GM12878 (cell line): ENCODE data around the gene GOLGA8B. TPM values are rescaled to one million over a fixed set of nuclear protein-coding genes. Genes with fewer than 3 reads are reported as not detected.

Source experiments
- ATAC-seq: fragments of 200-7000 bp; cut with Tn5 transposase; 3 replicates; pipeline ENCODE4 v1.9.1; 2020; ENCODE audit warnings: mild to moderate bottlenecking, moderate library complexity
- BruUV-seq: library from RNA; stranded (reverse); fragments of 400-500 nt; replicated peaks from 2 replicates; lab custom pipeline; 2021; lab: Mats Ljungman, UMichigan
- CTCF ChIA-PET: fragments of 300-600 bp; sonication (Branson Sonifier 250); formaldehyde crosslinking; extraction: SDS; loops from one replicate; lab custom pipeline; 2021; ENCODE audit warnings: inconsistent platforms; lab: Yijun Ruan, JAX
- POLR2A ChIA-PET: fragments of 350-600 bp; formaldehyde crosslinking; extraction: SDS; loops from one replicate; lab custom pipeline; 2021; ENCODE audit warnings: inconsistent platforms; lab: Charles Lee
- RAD21 ChIA-PET: fragments of 300-600 bp; sonication (Branson Sonifier 250); formaldehyde crosslinking; loops from one replicate; lab custom pipeline; 2023; ENCODE audit warnings: antibody characterized with exemption; ENCODE audit not compliant: unreplicated experiment; lab: Charles Lee
- SMC1A ChIA-PET: fragments of 300-600 bp; sonication (Branson Sonifier 250); formaldehyde crosslinking; loops from one replicate; lab custom pipeline; 2023; ENCODE audit not compliant: unreplicated experiment, uncharacterized antibody; lab: Charles Lee
- DNase-seq: peaks from one replicate; pipeline ENCODE4 v3.0.0-alpha.2; 2011; ENCODE audit warnings: low read depth, low spot score
- FAIRE-seq: peaks from 3 replicates; lab custom pipeline; 2011; peaks lifted over from hg19 to GRCh38; lab: Jason Lieb, UNC
- H2AFZ ChIP-seq: 2 replicates; pipeline ENCODE4 v1.6.0; 2011; ENCODE audit warnings: low read depth, low read length, control low read depth; ENCODE audit not compliant: control insufficient read depth
- H3K27ac ChIP-seq: 2 replicates; pipeline ENCODE4 v1.5.1; 2011; ENCODE audit warnings: control low read depth; ENCODE audit not compliant: control insufficient read depth, insufficient read depth
- H3K27me3 ChIP-seq, 2 experiments: replicated peaks in 1 of 2; 2 replicates each; pipeline versions ENCODE4 v1.6.0 to v1.6.1; 2011; ENCODE audit warnings: low read length in 1 of 2; ENCODE audit not compliant: control insufficient read depth in 2 of 2, insufficient read depth in 2 of 2
- H3K36me3 ChIP-seq, 2 experiments: 2 replicates each; pipeline ENCODE4 v1.5.1; 2011; ENCODE audit warnings: low read length in 1 of 2; ENCODE audit not compliant: control insufficient read depth in 2 of 2, insufficient read depth in 2 of 2
- H3K4me1 ChIP-seq: 2 replicates; pipeline ENCODE4 v1.6.1; 2011; ENCODE audit warnings: mild to moderate bottlenecking, low read length, moderate library complexity, mixed read lengths; ENCODE audit not compliant: control insufficient read depth, insufficient read depth
- H3K4me2 ChIP-seq: 2 replicates; pipeline ENCODE4 v1.6.0; 2011; ENCODE audit warnings: control low read depth; ENCODE audit not compliant: control insufficient read depth, insufficient read depth
- H3K4me3 ChIP-seq: fragments of 200-600 bp; sonication (generic); 2 replicates; pipeline ENCODE4 v1.5.1; 2016
- H3K79me2 ChIP-seq: 2 replicates; pipeline ENCODE4 v1.6.0; 2011; ENCODE audit warnings: low read length; ENCODE audit not compliant: control insufficient read depth, insufficient read depth
- H3K9ac ChIP-seq: 2 replicates; pipeline ENCODE4 v1.8.0; 2011; ENCODE audit warnings: low read length, control low read depth, mixed read lengths; ENCODE audit not compliant: control insufficient read depth, insufficient read depth
- H3K9me3 ChIP-seq: replicated peaks from 3 replicates; pipeline ENCODE4 v1.5.1; 2011; ENCODE audit warnings: mild to moderate bottlenecking, low read length; ENCODE audit not compliant: control insufficient read depth, insufficient read depth
- H4K20me1 ChIP-seq: 2 replicates; pipeline ENCODE4 v1.6.0; 2011; ENCODE audit not compliant: control insufficient read depth, insufficient read depth
- BACH1 ChIP-seq: fragments of 450-650 bp; IDR thresholded peaks from 2 replicates; pipeline ENCODE4 v1.6.1; 2017; ENCODE audit warnings: mild to moderate bottlenecking, borderline replicate concordance
- BMI1 ChIP-seq: fragments of 450-650 bp; IDR thresholded peaks from 2 replicates; pipeline ENCODE4 v1.6.1; 2016; ENCODE audit warnings: mild to moderate bottlenecking, moderate library complexity, borderline replicate concordance
- CHD1 ChIP-seq: IDR thresholded peaks from 2 replicates; pipeline ENCODE4 v1.6.1; 2012; ENCODE audit warnings: low read depth, low read length, improper control_type of control experiment
- EGR1 ChIP-seq, 2 experiments: IDR thresholded peaks; 1 replicate in 1 of 2; 2 replicates in 1 of 2; pipeline ENCODE4 v1.6.1; 2011 to 2012; ENCODE audit warnings: low read depth in 2 of 2, low read length in 2 of 2, borderline replicate concordance in 1 of 2, mild to moderate bottlenecking in 1 of 2, moderate library complexity in 1 of 2
- GATAD2B ChIP-seq: fragments of 450-650 bp; conservative IDR thresholded peaks from 2 replicates; pipeline ENCODE4 v1.6.1; 2017; ENCODE audit warnings: low read depth, mild to moderate bottlenecking, moderate library complexity
- NR2C2 ChIP-seq: IDR thresholded peaks from 2 replicates; pipeline ENCODE4 v1.6.1; 2011; ENCODE audit warnings: borderline replicate concordance, low read depth; ENCODE audit not compliant: control insufficient read depth, insufficient read length
- POLR2AphosphoS2 ChIP-seq: IDR thresholded peaks from 2 replicates; pipeline ENCODE4 v1.6.1; 2011; ENCODE audit warnings: low read depth, mild to moderate bottlenecking, low read length, improper control_type of control experiment, moderate library complexity
- STAT1 ChIP-seq: fragments of 450-650 bp; conservative IDR thresholded peaks from 2 replicates; pipeline ENCODE4 v1.6.1; 2014; ENCODE audit warnings: antibody characterized with exemption, mild to moderate bottlenecking
- SUZ12 ChIP-seq: fragments of 200-600 bp; sonication (generic); IDR thresholded peaks from one replicate; pipeline ENCODE4 v1.6.1; 2018; ENCODE audit warnings: antibody characterized with exemption, mild to moderate bottlenecking; ENCODE audit not compliant: unreplicated experiment
- YY1 ChIP-seq: IDR thresholded peaks from 2 replicates; pipeline ENCODE4 v1.6.1; 2011; ENCODE audit warnings: low read depth, mild to moderate bottlenecking, low read length
- ZNF274 ChIP-seq: IDR thresholded peaks from one replicate; pipeline ENCODE4 v1.8.0; 2011; ENCODE audit not compliant: insufficient read length, insufficient read depth
- ZZZ3 ChIP-seq: IDR thresholded peaks from 2 replicates; pipeline ENCODE4 v1.6.1; 2011; ENCODE audit warnings: low read depth; ENCODE audit not compliant: control insufficient read depth, insufficient read length
- WGBS: methylation state at CpG from one replicate; pipeline ENCODE4 v1.1.6; 2016; ENCODE audit warnings: low lambda C conversion rate; ENCODE audit not compliant: insufficient replicate concordance, insufficient coverage; ENCODE audit errors: missing lambda C conversion rate; 5-methylcytosine and 5-hydroxymethylcytosine counted together
- in situ Hi-C: fragments of 300-500 bp; cut with MboI; formaldehyde crosslinking; loops from 9 replicates; pipeline ENCODE4 v1.14.3; 2018; ENCODE audit warnings: mixed read lengths
- intact Hi-C: fragments of 100-400 bp; cut with micrococcal nuclease; formaldehyde crosslinking; loops from one replicate; pipeline ENCODE4 v1.14.2; 2022; ENCODE audit not compliant: unreplicated experiment
- polyA plus RNA-seq, 11 experiments: library from polyadenylated mRNA; depleted of rRNA in 4 of 11; unstranded in 6 of 11; stranded (reverse) in 5 of 11; fragments of >200 nt; fragmentation: Nextera tagmentation in 4 of 11; fragmentation: Illumina TruSeq in 1 of 11; extraction: Ambion mirVana in 4 of 11; extraction: Trizol in 1 of 11; gene quantifications; 1 replicate in 1 of 11; 2 replicates in 10 of 11; pipeline versions ENCODE4 v1.2.1 to v1.2.3, GENCODE V29; 2011 to 2016; ENCODE audit warnings: inconsistent platforms in 2 of 11, missing spikeins in 2 of 11, low read depth in 1 of 11
- total RNA-seq, 4 experiments: library from RNA; depleted of rRNA in 3 of 4; stranded (reverse); fragments of >200 nt in 3 of 4; fragmentation: Illumina TruSeq in 1 of 4; extraction: Trizol in 1 of 4; gene quantifications; 2 replicates each; pipeline versions ENCODE4 v1.2.1 to v1.2.3, GENCODE V29; 2013 to 2021
- TF ChIP-seq, protein P1 (sequence below), 3 experiments: IDR thresholded peaks in 2 of 3; conservative IDR thresholded peaks in 1 of 3; 2 replicates each; pipeline ENCODE4 v1.5.1; 2011; ENCODE audit warnings: low read depth in 3 of 3, low read length in 3 of 3, mild to moderate bottlenecking in 3 of 3, control low read depth in 2 of 3, moderate library complexity in 2 of 3, inconsistent platforms in 1 of 3, mixed read lengths in 1 of 3; ENCODE audit not compliant: control insufficient read depth in 2 of 3, insufficient read depth in 1 of 3; ENCODE audit errors: extremely low read depth in 1 of 3
- TF ChIP-seq, protein P2 (sequence below): fragments of 450-650 bp; IDR thresholded peaks from 2 replicates; pipeline ENCODE4 v1.6.1; 2017; ENCODE audit warnings: mild to moderate bottlenecking

The GOLGA8B gene
- total and polyA plus RNA-seq, 10 of the 15 experiments (the other 5 are each of a cell fraction or from before 2014, with no cell fraction given), result 18.5 to 302 (median 78.7) TPM

DNA sequence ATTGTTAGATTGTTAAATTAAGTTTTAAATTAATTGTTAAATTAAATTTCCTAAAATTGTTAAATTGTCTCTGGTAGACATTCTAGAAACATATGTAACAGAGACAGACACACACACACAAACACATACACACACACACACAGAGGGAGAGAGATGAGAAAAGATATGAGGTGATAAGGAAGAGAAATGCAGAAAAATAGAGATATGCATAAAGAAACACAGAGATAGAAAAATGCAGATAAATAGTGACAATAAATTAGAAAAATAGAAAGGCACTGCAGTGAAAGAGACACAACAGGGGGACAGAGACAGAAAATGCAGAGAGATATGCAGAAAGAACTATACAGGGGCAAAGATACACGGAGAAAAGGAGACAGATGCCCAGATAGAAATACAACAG lies 25.1 kb upstream of the GOLGA8B start:
- Histone ChIP-seq H3K9me3 (no peaks in the 10 kb centered on the region), H3K36me3 (no peaks in the 10 kb centered on the region), H3K27ac (no peak overlapping the region), H3K4me3 (no peak overlapping the region), H2AFZ (no peak overlapping the region), H3K27me3 (peaks cover 4 to 5% of the 10 kb centered on the region in 2 experiments; a peak in 3 of 4 replicates), H3K9ac (no peak overlapping the region), H3K4me2 (no peak overlapping the region), H3K79me2 (no peaks in the 10 kb centered on the region), H4K20me1 (no peaks in the 10 kb centered on the region), H3K4me1 (no peaks in the 10 kb centered on the region)
- TF ChIP-seq NR2C2 (no peak), EGR1 (IDR thresholded peaks at IDR 0.05; ENCODE audit: borderline replicate concordance in 1 of 2, low read depth in 2 of 2, low read length in 2 of 2) (no peak), ZZZ3 (no peak), BACH1 (no peak), SUZ12 (no peak), CHD1 (no peak), ZNF274 (no peak), BMI1 (no peak), YY1 (no peak), STAT1 (no peak), GATAD2B (no peak), POLR2AphosphoS2 (no peak)
- TF ChIP-seq, protein P1, sequence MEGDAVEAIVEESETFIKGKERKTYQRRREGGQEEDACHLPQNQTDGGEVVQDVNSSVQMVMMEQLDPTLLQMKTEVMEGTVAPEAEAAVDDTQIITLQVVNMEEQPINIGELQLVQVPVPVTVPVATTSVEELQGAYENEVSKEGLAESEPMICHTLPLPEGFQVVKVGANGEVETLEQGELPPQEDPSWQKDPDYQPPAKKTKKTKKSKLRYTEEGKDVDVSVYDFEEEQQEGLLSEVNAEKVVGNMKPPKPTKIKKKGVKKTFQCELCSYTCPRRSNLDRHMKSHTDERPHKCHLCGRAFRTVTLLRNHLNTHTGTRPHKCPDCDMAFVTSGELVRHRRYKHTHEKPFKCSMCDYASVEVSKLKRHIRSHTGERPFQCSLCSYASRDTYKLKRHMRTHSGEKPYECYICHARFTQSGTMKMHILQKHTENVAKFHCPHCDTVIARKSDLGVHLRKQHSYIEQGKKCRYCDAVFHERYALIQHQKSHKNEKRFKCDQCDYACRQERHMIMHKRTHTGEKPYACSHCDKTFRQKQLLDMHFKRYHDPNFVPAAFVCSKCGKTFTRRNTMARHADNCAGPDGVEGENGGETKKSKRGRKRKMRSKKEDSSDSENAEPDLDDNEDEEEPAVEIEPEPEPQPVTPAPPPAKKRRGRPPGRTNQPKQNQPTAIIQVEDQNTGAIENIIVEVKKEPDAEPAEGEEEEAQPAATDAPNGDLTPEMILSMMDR (IDR thresholded peaks at IDR 0.05 in 2 of 3, conservative IDR thresholded peaks at IDR 0.05 in 1 of 3; ENCODE audit: control insufficient read depth in 2 of 3, extremely low read depth in 1 of 3, insufficient read depth in 1 of 3, low read depth in 3 of 3, low read length in 3 of 3), result no peak
- TF ChIP-seq, protein P2, sequence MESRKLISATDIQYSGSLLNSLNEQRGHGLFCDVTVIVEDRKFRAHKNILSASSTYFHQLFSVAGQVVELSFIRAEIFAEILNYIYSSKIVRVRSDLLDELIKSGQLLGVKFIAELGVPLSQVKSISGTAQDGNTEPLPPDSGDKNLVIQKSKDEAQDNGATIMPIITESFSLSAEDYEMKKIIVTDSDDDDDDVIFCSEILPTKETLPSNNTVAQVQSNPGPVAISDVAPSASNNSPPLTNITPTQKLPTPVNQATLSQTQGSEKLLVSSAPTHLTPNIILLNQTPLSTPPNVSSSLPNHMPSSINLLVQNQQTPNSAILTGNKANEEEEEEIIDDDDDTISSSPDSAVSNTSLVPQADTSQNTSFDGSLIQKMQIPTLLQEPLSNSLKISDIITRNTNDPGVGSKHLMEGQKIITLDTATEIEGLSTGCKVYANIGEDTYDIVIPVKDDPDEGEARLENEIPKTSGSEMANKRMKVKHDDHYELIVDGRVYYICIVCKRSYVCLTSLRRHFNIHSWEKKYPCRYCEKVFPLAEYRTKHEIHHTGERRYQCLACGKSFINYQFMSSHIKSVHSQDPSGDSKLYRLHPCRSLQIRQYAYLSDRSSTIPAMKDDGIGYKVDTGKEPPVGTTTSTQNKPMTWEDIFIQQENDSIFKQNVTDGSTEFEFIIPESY, result no peak
- BruUV-seq, result no TSS peak
- ChIA-PET SMC1A (no interaction called here), RAD21 (no interaction called here), POLR2A (no interaction called here), CTCF (no interaction called here)
- FAIRE-seq (no peak), DNase-seq (no peak), ATAC-seq (no peak)
- WGBS, result 0% methylated on average over 1 of the region's 1 CpG
- intact Hi-C loops (no loop called here), in situ Hi-C loops (loop anchor here (25.0 kb wide), 1 partner anchor 304 kb away; no protein-coding TSS in a partner anchor)
